Measurements from ENCODE around the gene R3HDM2.

Gene R3HDM2

GRCh38 chr12:57224973-57225679, 205.7 kb downstream of the R3HDM2 start:
- peak; percentile 33 for DNase-seq

- no peak for DNase-seq
Measured at GRCh38 chr12:57224278-57224972, 206.4 kb downstream of the R3HDM2 start.

GRCh38 chr12:57223191-57224165, 207.4 kb downstream of the R3HDM2 start:
- DNase-seq = no peak

- no peak for DNase-seq
Measured at GRCh38 chr12:57222286-57223190, 208.3 kb downstream of the R3HDM2 start.

GRCh38 chr12:57221169-57221917, 209.5 kb downstream of the R3HDM2 start:
- DNase-seq = no peak

- no peak for DNase-seq
Measured at GRCh38 chr12:57220770-57221168, 210.1 kb downstream of the R3HDM2 start.

GRCh38 chr12:57219993-57220754, 210.7 kb downstream of the R3HDM2 start:
- DNase-seq = no peak

GRCh38 chr12:57219205-57219992, 211.4 kb downstream of the R3HDM2 start:
- DNase-seq = no peak

GRCh38 chr12:57218030-57218853, 212.6 kb downstream of the R3HDM2 start:
- no peak for DNase-seq

- peak; percentile 11 for DNase-seq
Measured at GRCh38 chr12:57216921-57217879, 213.6 kb downstream of the R3HDM2 start.

- DNase-seq = peak; percentile 15
Measured at GRCh38 chr12:57216014-57216911, 214.6 kb downstream of the R3HDM2 start, which contains the start of gene NXPH4. NXPH4 (plus strand) TSS chr12:57216794; CDS start chr12:57216970, 176 bp downstream.

GRCh38 chr12:57215668-57216013, 215.2 kb downstream of the R3HDM2 start:
- no peak for DNase-seq

GRCh38 chr12:57215065-57215464, 215.8 kb downstream of the R3HDM2 start:
- no peak for DNase-seq

- peak; percentile 29 for DNase-seq
Measured at GRCh38 chr12:57214398-57214781, 216.5 kb downstream of the R3HDM2 start.

GRCh38 chr12:57213763-57214397, 217.0 kb downstream of the R3HDM2 start:
- DNase-seq = no peak

Measured in NCI-H1105 (cell line).